ENCODE data around the gene CELF1.

DNA sequence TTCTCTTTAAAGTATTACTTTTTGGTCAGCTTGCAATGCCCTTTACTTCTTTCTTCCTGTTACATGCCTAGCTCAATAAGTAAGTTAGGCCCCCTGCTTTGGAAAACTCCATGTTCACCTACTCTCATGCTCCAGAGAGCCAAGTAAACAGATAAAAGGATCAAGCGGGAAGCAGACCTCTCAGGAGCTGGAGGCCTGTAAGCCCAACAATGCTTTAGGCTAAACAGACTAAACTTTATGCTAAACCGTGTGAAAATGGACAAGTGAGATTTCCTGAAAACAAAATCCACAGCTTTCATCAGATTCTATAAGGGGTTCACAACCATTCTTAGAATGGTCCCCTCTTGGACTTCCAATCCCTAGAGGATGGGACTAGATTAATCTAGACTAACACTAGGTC lies 40.2 kb downstream of the CELF1 start:
- TF ChIP-seq, protein P1, sequence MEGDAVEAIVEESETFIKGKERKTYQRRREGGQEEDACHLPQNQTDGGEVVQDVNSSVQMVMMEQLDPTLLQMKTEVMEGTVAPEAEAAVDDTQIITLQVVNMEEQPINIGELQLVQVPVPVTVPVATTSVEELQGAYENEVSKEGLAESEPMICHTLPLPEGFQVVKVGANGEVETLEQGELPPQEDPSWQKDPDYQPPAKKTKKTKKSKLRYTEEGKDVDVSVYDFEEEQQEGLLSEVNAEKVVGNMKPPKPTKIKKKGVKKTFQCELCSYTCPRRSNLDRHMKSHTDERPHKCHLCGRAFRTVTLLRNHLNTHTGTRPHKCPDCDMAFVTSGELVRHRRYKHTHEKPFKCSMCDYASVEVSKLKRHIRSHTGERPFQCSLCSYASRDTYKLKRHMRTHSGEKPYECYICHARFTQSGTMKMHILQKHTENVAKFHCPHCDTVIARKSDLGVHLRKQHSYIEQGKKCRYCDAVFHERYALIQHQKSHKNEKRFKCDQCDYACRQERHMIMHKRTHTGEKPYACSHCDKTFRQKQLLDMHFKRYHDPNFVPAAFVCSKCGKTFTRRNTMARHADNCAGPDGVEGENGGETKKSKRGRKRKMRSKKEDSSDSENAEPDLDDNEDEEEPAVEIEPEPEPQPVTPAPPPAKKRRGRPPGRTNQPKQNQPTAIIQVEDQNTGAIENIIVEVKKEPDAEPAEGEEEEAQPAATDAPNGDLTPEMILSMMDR (IDR thresholded peaks at IDR 0.05) = no peak
- TF ChIP-seq POLR2A (IDR thresholded peaks at IDR 0.05) = no peak

Data from adrenal gland (tissue), 5 donors.